ENCODE data around the gene GLYR1.

GRCh38 chr16:4884972-4885874 lies 38.1 kb upstream of the GLYR1 start:
- TF ChIP-seq CTCF (IDR thresholded peaks at IDR 0.05): no peak
- TF ChIP-seq POLR2A (IDR thresholded peaks at IDR 0.05): no peak
